ENCODE measurements around the gene FKBP11. TPM values are rescaled to one million over a fixed set of nuclear protein-coding genes. Genes with fewer than 3 reads are reported as not detected.

The FKBP11 gene
- total and polyA plus RNA-seq, 2 of the 8 experiments (the other 6 are each of a cell fraction or from before 2014, with no cell fraction given): 45.7 to 65.1 TPM

DNA sequence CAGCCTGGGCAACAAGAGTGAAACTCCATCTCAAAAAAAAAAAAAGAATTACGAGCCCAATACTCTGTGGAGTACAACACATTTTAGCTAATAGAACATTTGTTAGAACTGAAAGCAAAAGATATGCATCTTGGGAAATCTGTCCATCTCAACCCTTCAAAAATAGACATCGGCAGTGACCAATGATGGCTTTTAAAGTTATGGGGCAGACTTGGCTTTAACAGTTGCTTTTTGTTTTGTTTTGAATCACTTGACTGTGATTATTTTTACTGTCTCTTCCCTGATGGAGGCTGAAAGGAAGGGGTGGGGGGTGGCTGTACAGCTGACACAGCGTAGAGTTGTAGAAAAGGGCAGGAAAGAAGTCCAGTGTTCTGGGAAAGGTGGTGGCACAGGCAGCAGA, 2.2 kb downstream of the FKBP11 start:
- 87% methylated on average over 3 of the region's 3 CpGs; no CpG with 5 or more reads in 1 of the 2 experiments for WGBS, 2 experiments (ENCODE audit: extremely low coverage in 1 of 2, insufficient coverage in 1 of 2, insufficient read length in 1 of 2, insufficient replicate concordance in 2 of 2, low coverage in 1 of 2, low lambda C conversion rate in 2 of 2, missing lambda C conversion rate in 1 of 2)
- Histone ChIP-seq H2BK5ac (ENCODE audit: low read depth, low read length) (no peak overlapping the region), H4K20me1 (replicated peaks in 1 of 2; ENCODE audit: control insufficient read depth in 1 of 2, insufficient read depth in 2 of 2, low read length in 2 of 2) (peaks cover 1 to 7% of the 10 kb centered on the region in 2 experiments), H3K27me3 (replicated peaks in 1 of 4; ENCODE audit: control insufficient read depth in 3 of 4, extremely low read depth in 1 of 4, insufficient read depth in 3 of 4, low read length in 3 of 4) (no peaks in the 10 kb centered on the region; a peak in 1 of 7 replicates), H3K56ac (replicated peaks; ENCODE audit: insufficient read length, low read depth, low read length) (no peak overlapping the region), H3K18ac (ENCODE audit: extremely low read depth, low read length) (no peak overlapping the region), H3K27ac (ENCODE audit: low read depth, low read length) (no peak overlapping the region), H3K36me3 (ENCODE audit: control insufficient read depth in 2 of 4, insufficient read depth in 4 of 4, low read length in 3 of 4) (peaks cover 10 to 24% (median 14%) of the 10 kb centered on the region in 4 experiments; a peak in 7 of 8 replicates), H2AK5ac (ENCODE audit: low read depth, low read length) (no peak overlapping the region), H3K9me3 (ENCODE audit: insufficient read depth in 2 of 2, low read depth in 1 of 2, low read length in 1 of 2) (no peaks in the 10 kb centered on the region), H3K4ac (replicated peaks; ENCODE audit: insufficient read length, low read depth, low read length) (no peak overlapping the region), H3K23me2 (ENCODE audit: low read depth, low read length) (peaks cover 10% of the 10 kb centered on the region), H4K8ac (ENCODE audit: extremely low read depth, insufficient read depth, low read length) (no peak overlapping the region; the same call in 1 of the 2 replicates), H2AFZ (ENCODE audit: low read length) (no peak overlapping the region), H3K4me2 (ENCODE audit: insufficient read depth in 1 of 2, low read depth in 2 of 2, low read length in 2 of 2) (no peak overlapping the region), H3K4me3 (ENCODE audit: extremely low read depth in 1 of 4, insufficient read depth in 2 of 4, low read depth in 3 of 4, low read length in 4 of 4) (no peak overlapping the region), H3K9ac (replicated peaks in 1 of 4; ENCODE audit: extremely low read depth in 1 of 4, low read depth in 3 of 4, low read length in 3 of 4) (no peak overlapping the region), H2BK15ac (ENCODE audit: low read length) (no peak overlapping the region), H3K14ac (ENCODE audit: insufficient read length) (no peak overlapping the region), H3K23ac (ENCODE audit: insufficient read length) (no peak overlapping the region), H2BK20ac (ENCODE audit: low read length) (no peak overlapping the region), H3K4me1 (replicated peaks in 1 of 4; ENCODE audit: control insufficient read depth in 3 of 4, insufficient read depth in 4 of 4, low read length in 3 of 4) (peaks cover 0 to 14% (median 4%) of the 10 kb centered on the region in 4 experiments; a peak in 4 of 7 replicates), H2BK12ac (ENCODE audit: low read depth, low read length) (no peak overlapping the region), H4K5ac (ENCODE audit: insufficient read length, low read depth, low read length) (no peak overlapping the region), H4K91ac (replicated peaks; ENCODE audit: insufficient read length, low read length) (no peak overlapping the region), H2BK120ac (replicated peaks; ENCODE audit: low read depth, low read length) (no peak overlapping the region), H3K79me1 (ENCODE audit: low read depth, low read length) (peaks cover 3% of the 10 kb centered on the region; the same call in 1 of the 2 replicates), H3K79me2 (ENCODE audit: control insufficient read depth in 1 of 2, insufficient read depth in 2 of 2, low read length in 2 of 2) (no peaks in the 10 kb centered on the region; a peak in 1 of 4 replicates)
- ChIA-PET POLR2A (ENCODE audit: partially characterized antibody) (interaction anchor here (0.6 to 7.2 kb wide), 9 partner anchors 11 to 69 kb away, joined by 3 to 51 read pairs (median 4); partner anchors contain the start of gene RND1), CTCF (ENCODE audit: partially characterized antibody) (interaction anchor here (1.2 to 20.2 kb wide), 8 partner anchors 12 to 71 kb away, joined by 3 to 280 read pairs (median 40); partner anchors contain the start of genes ARF3 and DDX23)
- TF ChIP-seq RFX5 (IDR thresholded peaks at IDR 0.05; ENCODE audit: borderline replicate concordance, low read depth, low read length) (no peak), CHD2 (IDR thresholded peaks at IDR 0.05; ENCODE audit: low read length) (no peak), TAF1 (IDR thresholded peaks at IDR 0.05; ENCODE audit: low read depth, low read length) (no peak), SRF (IDR thresholded peaks at IDR 0.05; ENCODE audit: low read depth, low read length) (no peak), SIN3A (conservative IDR thresholded peaks at IDR 0.05 in 1 of 2, IDR thresholded peaks at IDR 0.05 in 1 of 2; ENCODE audit: low read depth in 1 of 2, low read length in 2 of 2) (no peak), JUN (IDR thresholded peaks at IDR 0.05; ENCODE audit: low read depth, low read length) (no peak), TBP (IDR thresholded peaks at IDR 0.05; ENCODE audit: low read depth, low read length) (no peak)
- FAIRE-seq (no peak), DNase-seq (ENCODE audit: low read depth in 1 of 2, low spot score in 2 of 2) (no peak)

All from H1 (cell line).